Activated CD4-positive, alpha-beta T cell treated with anti-CD3 and anti-CD28 coated beads, Interleukin-2, amount 10 ng/mL, durations not matched to agents 24 days and 14 days (primary cell): ENCODE results near the gene LAMA4. TPM values are rescaled to one million over a fixed set of nuclear protein-coding genes. Genes with fewer than 3 reads are reported as not detected.

ENCODE experiments used
- DNase-seq: peaks from one replicate; pipeline ENCODE4 v3.0.0; 2022
- H3K27ac Mint-ChIP-seq: one replicate; pipeline ENCODE4 v1.8.0; 2022; ENCODE audit warnings: mild to moderate bottlenecking, mixed read lengths
- H3K27me3 Mint-ChIP-seq: one replicate; pipeline ENCODE4 v1.8.0; 2022; ENCODE audit warnings: mixed read lengths
- H3K36me3 Mint-ChIP-seq: one replicate; pipeline ENCODE4 v1.8.0; 2022; ENCODE audit warnings: low read depth, mild to moderate bottlenecking, mixed read lengths
- H3K4me1 Mint-ChIP-seq: one replicate; pipeline ENCODE4 v1.8.0; 2021; ENCODE audit warnings: mixed read lengths
- H3K4me3 Mint-ChIP-seq: one replicate; pipeline ENCODE4 v1.8.0; 2022; ENCODE audit warnings: mild to moderate bottlenecking, moderate library complexity, mixed read lengths
- H3K9me3 Mint-ChIP-seq: one replicate; pipeline ENCODE4 v1.8.0; 2021; ENCODE audit warnings: mixed read lengths
- intact Hi-C: fragments of 100-400 bp; cut with micrococcal nuclease; formaldehyde crosslinking; loops from one replicate; pipeline ENCODE4 v1.15.1; 2023
- total RNA-seq: library from RNA; stranded (reverse); gene quantifications from 2 replicates; pipeline ENCODE4 v1.2.3, GENCODE V29; 2022

LAMA4 gene
- total RNA-seq, 1 donor from 2014 or later, result not detected

DNA sequence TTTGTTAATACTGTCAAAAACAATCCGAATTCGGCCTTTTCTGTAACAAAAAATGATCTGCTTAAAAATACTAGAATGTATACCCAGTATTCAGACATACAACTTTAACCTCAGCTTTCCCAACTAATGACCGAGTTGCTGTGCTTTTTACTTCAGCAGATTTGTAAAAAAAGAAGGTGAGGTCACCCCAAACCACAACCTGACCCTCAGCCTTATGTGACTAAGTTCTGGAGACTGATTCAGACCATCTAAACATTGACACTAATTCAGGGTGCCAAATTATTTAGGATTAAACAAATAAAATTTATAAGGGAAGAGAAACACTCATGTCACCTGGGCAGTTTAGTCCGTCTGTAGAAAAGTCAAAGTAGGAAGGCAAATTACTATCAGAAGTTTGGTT is 192.8 kb downstream of the LAMA4 start:
- Mint-ChIP-seq H3K27me3 (peaks cover 7% of the 10 kb centered on the region), H3K27ac (no peak overlapping the region), H3K9me3 (no peaks in the 10 kb centered on the region), H3K4me1 (no peaks in the 10 kb centered on the region), H3K36me3 (no peaks in the 10 kb centered on the region), H3K4me3 (no peak overlapping the region)
- intact Hi-C loops, result no loop called here
- DNase-seq, result no peak

Other genes starting within 250 kb of the LAMA4 start
- gene CCN6, start 200.5 kb downstream of the LAMA4 start, total RNA-seq, result 0.26 and 0.72 TPM in 2 replicates
- gene TUBE1, start 167.1 kb downstream of the LAMA4 start, total RNA-seq, result 24.3 and 30.1 TPM in 2 replicates
- 0.91 and 0.97 TPM in 2 replicates for gene FAM229B, start 167.0 kb downstream of the LAMA4 start, total RNA-seq
- gene RFPL4B, start 92.8 kb upstream of the LAMA4 start, total RNA-seq, result not detected in 2 replicates